Right atrium auricular region (tissue), 2 donors: Measurements from ENCODE around the gene UGT1A8. TPM values are rescaled to one million over a fixed set of nuclear protein-coding genes. Genes with fewer than 3 reads are reported as not detected.

Experiments
- DNase-seq: peaks from one replicate; pipeline ENCODE4 v3.0.0-alpha.2; 2019; ENCODE audit warnings: low spot score
- H3K27ac ChIP-seq, 2 donors: fragments of 200-600 bp; sonication (generic); 1 replicate in 1 of 2; 2 replicates in 1 of 2; pipeline ENCODE4 v1.5.1; 2016 to 2019
- H3K27me3 ChIP-seq, 2 donors: fragments of 200-600 bp; sonication (generic); one replicate each; pipeline versions ENCODE4 v1.5.1 to v1.6.0; 2017 to 2019
- H3K36me3 ChIP-seq: fragments of 200-600 bp; sonication (generic); one replicate; pipeline ENCODE4 v1.5.1; 2016
- H3K4me1 ChIP-seq, 2 donors: fragments of 200-600 bp; sonication (generic); one replicate each; pipeline versions ENCODE4 v1.5.1 to v1.6.0; 2017 to 2019
- H3K4me3 ChIP-seq, 2 donors: fragments of 200-600 bp; sonication (generic); 1 replicate in 1 of 2; 2 replicates in 1 of 2; pipeline ENCODE4 v1.5.1; 2017 to 2019; ENCODE audit warnings: mild to moderate bottlenecking in 1 of 2, moderate library complexity in 1 of 2
- H3K9me3 ChIP-seq, 2 donors: fragments of 200-600 bp; sonication (generic); one replicate each; pipeline ENCODE4 v1.5.1; 2019
- CTCF ChIP-seq, 2 donors: fragments of 200-600 bp; sonication (generic); IDR thresholded peaks; one replicate each; pipeline ENCODE4 v1.5.1; 2019; ENCODE audit warnings: antibody characterized with exemption in 2 of 2
- total RNA-seq, 2 donors: library from RNA; depleted of rRNA; stranded (reverse); fragments of >200 nt; gene quantifications; one replicate each; pipeline ENCODE4 v1.1.0, GENCODE V29; 2016

The UGT1A8 gene
- total RNA-seq, 2 donors from 2014 or later = not detected

GRCh38 chr2:233691443-233692433 lies 74.3 kb downstream of the UGT1A8 start:
- no peaks in the 10 kb centered on the region for H3K4me1 ChIP-seq
- no peaks in the 10 kb centered on the region for H3K27me3 ChIP-seq
- H3K9me3 ChIP-seq = no peaks in the 10 kb centered on the region
- no peak for DNase-seq
- no peaks in the 10 kb centered on the region for H3K36me3 ChIP-seq
- no peak overlapping the region for H3K27ac ChIP-seq
- no peak overlapping the region for H3K4me3 ChIP-seq
- no peak for TF ChIP-seq CTCF (IDR thresholded peaks at IDR 0.05)

GRCh38 chr2:233692648-233693047 lies 75.2 kb downstream of the UGT1A8 start, which contains the start of gene UGT1A6:
TSS of gene UGT1A6 (plus strand) at chr2:233692890. CDS start at chr2:233693005, 115 bp downstream.
- DNase-seq = no peak
- Histone ChIP-seq H3K4me1 (no peaks in the 10 kb centered on the region), H3K36me3 (no peaks in the 10 kb centered on the region), H3K4me3 (no peak within 1 kb of the TSS), H3K27me3 (no peaks in the 10 kb centered on the region), H3K27ac (no peak within 1 kb of the TSS), H3K9me3 (no peaks in the 10 kb centered on the region)
- no peak for TF ChIP-seq CTCF (IDR thresholded peaks at IDR 0.05)

GRCh38 chr2:233693963-233694362 lies 76.5 kb downstream of the UGT1A8 start:
- H3K27me3 ChIP-seq = no peaks in the 10 kb centered on the region
- TF ChIP-seq CTCF (IDR thresholded peaks at IDR 0.05) = no peak
- no peak overlapping the region for H3K4me3 ChIP-seq
- no peak overlapping the region for H3K27ac ChIP-seq
- no peak for DNase-seq
- H3K9me3 ChIP-seq = no peaks in the 10 kb centered on the region
- no peaks in the 10 kb centered on the region for H3K36me3 ChIP-seq
- no peaks in the 10 kb centered on the region for H3K4me1 ChIP-seq

- DNase-seq = no peak
- H3K36me3 ChIP-seq = no peaks in the 10 kb centered on the region
- H3K4me3 ChIP-seq = no peak overlapping the region
- no peaks in the 10 kb centered on the region for H3K4me1 ChIP-seq
- TF ChIP-seq CTCF (IDR thresholded peaks at IDR 0.05) = no peak
- H3K27me3 ChIP-seq = no peaks in the 10 kb centered on the region
- no peaks in the 10 kb centered on the region for H3K9me3 ChIP-seq
- no peak overlapping the region for H3K27ac ChIP-seq
These were observed 81.3 kb downstream of the UGT1A8 start for GRCh38 chr2:233698740-233699139.

- no peaks in the 10 kb centered on the region for H3K4me1 ChIP-seq
- peaks cover 0 to 4% of the 10 kb centered on the region in 2 donors for H3K9me3 ChIP-seq
- DNase-seq = no peak
- H3K4me3 ChIP-seq = no peak overlapping the region
- no peaks in the 10 kb centered on the region for H3K27me3 ChIP-seq
- H3K36me3 ChIP-seq = no peaks in the 10 kb centered on the region
- H3K27ac ChIP-seq = no peak overlapping the region
- no peak for TF ChIP-seq CTCF (IDR thresholded peaks at IDR 0.05)
These were observed 82.1 kb downstream of the UGT1A8 start for GRCh38 chr2:233699424-233700027.
